H1 (cell line): ENCODE results near the gene MYBPC2. TPM values are rescaled to one million over a fixed set of nuclear protein-coding genes. Genes with fewer than 3 reads are reported as not detected.

Source experiments
- BACH1 ChIP-seq: IDR thresholded peaks from 2 replicates; pipeline ENCODE4 v1.6.1; 2012; ENCODE audit warnings: low read length, improper control_type of control experiment
- CBX5 ChIP-seq: fragments of 300-800, 300-1000 bp; sonication (generic); IDR thresholded peaks from 2 replicates; pipeline ENCODE4 v1.7.1; 2016; ENCODE audit warnings: antibody characterized with exemption, low read length, low read depth
- CEBPB ChIP-seq: IDR thresholded peaks from 2 replicates; pipeline ENCODE4 v1.6.1; 2012; ENCODE audit warnings: low read depth, low read length
- CHD1 ChIP-seq: IDR thresholded peaks from 2 replicates; pipeline ENCODE4 v1.6.1; 2012; ENCODE audit warnings: low read depth, low read length, improper control_type of control experiment
- EP300 ChIP-seq, 2 experiments: IDR thresholded peaks; 1 replicate in 1 of 2; 2 replicates in 1 of 2; pipeline ENCODE4 v1.6.1; 2011 to 2012; ENCODE audit warnings: low read depth in 2 of 2, low read length in 2 of 2, mild to moderate bottlenecking in 2 of 2, borderline replicate concordance in 1 of 2, inconsistent platforms in 1 of 2, moderate library complexity in 1 of 2
- FOSL1 ChIP-seq: IDR thresholded peaks from 2 replicates; pipeline ENCODE4 v1.6.1; 2011; ENCODE audit warnings: mild to moderate bottlenecking, low read depth, low read length, moderate library complexity; ENCODE audit not compliant: insufficient read depth
- GABPA ChIP-seq: IDR thresholded peaks from 2 replicates; pipeline ENCODE4 v1.6.1; 2011; ENCODE audit warnings: mild to moderate bottlenecking, low read length, moderate library complexity, borderline replicate concordance; ENCODE audit not compliant: insufficient read depth
- HDAC2 ChIP-seq, 2 experiments: fragments of 300-600 bp in 1 of 2; sonication (generic) in 1 of 2; IDR thresholded peaks; 2 replicates each; pipeline ENCODE4 v1.6.1; 2011 to 2012; ENCODE audit warnings: low read depth in 2 of 2, low read length in 2 of 2, mild to moderate bottlenecking in 2 of 2, moderate library complexity in 2 of 2, borderline replicate concordance in 1 of 2, inconsistent platforms in 1 of 2
- JUN ChIP-seq: IDR thresholded peaks from 2 replicates; pipeline ENCODE4 v1.6.1; 2011; ENCODE audit warnings: low read depth, mild to moderate bottlenecking, improper control_type of control experiment, low read length
- KDM5A ChIP-seq: fragments of 200-600 bp; IDR thresholded peaks from 2 replicates; pipeline ENCODE4 v1.7.1; 2012; ENCODE audit warnings: mild to moderate bottlenecking, low read length, inconsistent platforms, mixed read lengths
- NRF1 ChIP-seq: IDR thresholded peaks from 2 replicates; pipeline ENCODE4 v1.6.1; 2011; ENCODE audit warnings: mild to moderate bottlenecking, low read depth, low read length, improper control_type of control experiment
- PHF8 ChIP-seq: fragments of 200-600 bp; sonication (generic); conservative IDR thresholded peaks from 2 replicates; pipeline ENCODE4 v1.7.1; 2012; ENCODE audit warnings: low read depth, mild to moderate bottlenecking, inconsistent platforms, low read length, moderate library complexity
- POU5F1 ChIP-seq: IDR thresholded peaks from 2 replicates; pipeline ENCODE4 v1.6.1; 2011; ENCODE audit warnings: low read depth, mild to moderate bottlenecking, low read length, moderate library complexity
- RFX5 ChIP-seq: IDR thresholded peaks from 2 replicates; pipeline ENCODE4 v1.6.1; 2011; ENCODE audit warnings: low read depth, low read length, improper control_type of control experiment, borderline replicate concordance
- SAP30 ChIP-seq: fragments of 300-600 bp; sonication (generic); IDR thresholded peaks from 2 replicates; pipeline ENCODE4 v1.7.1; 2012; ENCODE audit warnings: low read length, moderate library complexity, mild to moderate bottlenecking, inconsistent platforms; ENCODE audit not compliant: insufficient read depth, insufficient replicate concordance
- SIRT6 ChIP-seq: IDR thresholded peaks from one replicate; pipeline ENCODE4 v1.7.1; 2012; ENCODE audit warnings: low read length, inconsistent platforms
- SP4 ChIP-seq: IDR thresholded peaks from 2 replicates; pipeline ENCODE4 v1.6.1; 2012; ENCODE audit warnings: low read length, inconsistent platforms
- SRF ChIP-seq: IDR thresholded peaks from 2 replicates; pipeline ENCODE4 v1.6.1; 2011; ENCODE audit warnings: mild to moderate bottlenecking, low read depth, low read length, moderate library complexity
- TEAD4 ChIP-seq: IDR thresholded peaks from 2 replicates; pipeline ENCODE4 v1.6.1; 2012; ENCODE audit warnings: low read depth, low read length, inconsistent platforms, mixed read lengths
- YY1 ChIP-seq: IDR thresholded peaks from 2 replicates; pipeline ENCODE4 v1.6.1; 2011; ENCODE audit warnings: low read depth, mild to moderate bottlenecking, low read length
- polyA plus RNA-seq, 7 experiments: library from polyadenylated mRNA; depleted of rRNA in 3 of 7; stranded (reverse) in 5 of 7; unstranded in 2 of 7; fragments of >200 nt in 5 of 7; fragments of 200-250 nt in 2 of 7; gene quantifications; 1 replicate in 5 of 7; 2 replicates in 1 of 7; 4 replicates in 1 of 7; pipeline versions ENCODE4 v1.2.1 to v1.2.3, GENCODE V29; 2011 to 2013; ENCODE audit warnings: missing spikeins in 2 of 7, mixed read lengths in 2 of 7
- total RNA-seq: library from RNA; stranded (reverse); fragmentation: NEBNext Ultra II Directional; extraction: Animal tissue kit (Norgen Biotek cat#: 25700); gene quantifications from 2 replicates; pipeline ENCODE4 v1.2.1, GENCODE V29; 2021
- TF ChIP-seq, protein P1 (sequence below), 3 experiments: IDR thresholded peaks; 1 replicate in 2 of 3; 2 replicates in 1 of 3; pipeline versions ENCODE4 v1.5.1 to v1.6.1; 2011; ENCODE audit warnings: low read length in 3 of 3, mild to moderate bottlenecking in 3 of 3, inconsistent platforms in 2 of 3, low read depth in 1 of 3, moderate library complexity in 1 of 3; ENCODE audit not compliant: insufficient read depth in 1 of 3; ENCODE audit errors: control extremely low read depth in 1 of 3

MYBPC2 gene
- total and polyA plus RNA-seq, 2 of the 8 experiments (the other 6 are each of a cell fraction or from before 2014, with no cell fraction given), result 1.8 to 3.1 TPM

DNA sequence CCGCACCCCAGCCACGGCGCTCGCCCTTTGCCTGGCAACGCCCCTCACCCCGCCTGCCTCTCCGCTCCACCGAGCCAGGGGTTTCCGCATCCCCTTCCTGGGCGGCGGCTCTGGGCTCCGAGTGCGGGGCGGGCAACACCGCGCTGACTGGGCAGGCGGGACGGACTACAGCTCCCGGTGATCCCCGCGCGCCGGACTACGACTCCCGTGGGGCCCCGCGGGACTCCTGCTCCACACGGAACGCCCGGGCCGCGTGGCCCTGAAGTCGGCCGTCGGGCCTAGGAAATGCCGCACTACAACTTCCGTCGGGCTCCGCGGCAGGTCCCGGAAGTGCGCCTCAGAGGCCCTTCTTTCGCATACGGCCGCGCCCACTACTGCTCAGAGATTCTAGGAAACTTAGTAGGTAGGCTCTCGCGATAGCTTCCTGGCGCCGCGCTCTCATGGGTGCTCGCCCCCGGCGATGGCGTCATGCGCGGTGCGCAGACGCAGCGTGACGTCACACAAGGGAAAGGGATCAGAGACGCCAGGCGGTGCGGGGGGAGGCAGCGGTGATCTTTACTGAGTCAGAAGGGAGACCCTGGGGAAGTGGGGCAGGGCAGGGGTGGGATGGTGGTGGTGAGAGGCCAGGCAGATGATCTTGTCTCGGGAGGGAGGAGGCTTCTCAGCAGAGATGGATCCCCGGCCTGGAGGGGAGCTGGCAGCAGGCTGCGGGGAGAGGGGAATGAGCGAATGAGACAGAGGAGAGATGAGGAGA is 78.6 kb downstream of the MYBPC2 start, which contains the start of gene JOSD2 (continued):
- TF ChIP-seq, protein P1, sequence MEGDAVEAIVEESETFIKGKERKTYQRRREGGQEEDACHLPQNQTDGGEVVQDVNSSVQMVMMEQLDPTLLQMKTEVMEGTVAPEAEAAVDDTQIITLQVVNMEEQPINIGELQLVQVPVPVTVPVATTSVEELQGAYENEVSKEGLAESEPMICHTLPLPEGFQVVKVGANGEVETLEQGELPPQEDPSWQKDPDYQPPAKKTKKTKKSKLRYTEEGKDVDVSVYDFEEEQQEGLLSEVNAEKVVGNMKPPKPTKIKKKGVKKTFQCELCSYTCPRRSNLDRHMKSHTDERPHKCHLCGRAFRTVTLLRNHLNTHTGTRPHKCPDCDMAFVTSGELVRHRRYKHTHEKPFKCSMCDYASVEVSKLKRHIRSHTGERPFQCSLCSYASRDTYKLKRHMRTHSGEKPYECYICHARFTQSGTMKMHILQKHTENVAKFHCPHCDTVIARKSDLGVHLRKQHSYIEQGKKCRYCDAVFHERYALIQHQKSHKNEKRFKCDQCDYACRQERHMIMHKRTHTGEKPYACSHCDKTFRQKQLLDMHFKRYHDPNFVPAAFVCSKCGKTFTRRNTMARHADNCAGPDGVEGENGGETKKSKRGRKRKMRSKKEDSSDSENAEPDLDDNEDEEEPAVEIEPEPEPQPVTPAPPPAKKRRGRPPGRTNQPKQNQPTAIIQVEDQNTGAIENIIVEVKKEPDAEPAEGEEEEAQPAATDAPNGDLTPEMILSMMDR (IDR thresholded peaks at IDR 0.05; ENCODE audit: control extremely low read depth in 1 of 3, insufficient read depth in 1 of 3, low read depth in 1 of 3, low read length in 3 of 3), result no peak; a peak in 1 of 4 replicates
- TF ChIP-seq RFX5 (0 out of 2 replicates have a peak, but pooled peaks have one; percentile 28), BACH1 (peak; percentile 90), CHD1 (no peak), YY1 (no peak), CEBPB (0 out of 2 replicates have a peak, but pooled peaks have one; percentile 20), TEAD4 (no peak), NRF1 (no peak; the same call in 1 of the 2 replicates), SAP30 (no peak), SIRT6 (no peak), JUN (no peak), EP300 (IDR thresholded peaks at IDR 0.05; ENCODE audit: borderline replicate concordance in 1 of 2, low read depth in 2 of 2, low read length in 2 of 2) (no peak), CBX5 (no peak), POU5F1 (no peak), SRF (no peak), HDAC2 (IDR thresholded peaks at IDR 0.05; ENCODE audit: borderline replicate concordance in 1 of 2, low read depth in 2 of 2, low read length in 2 of 2) (peak; percentile 5 to 47; a peak in 1 of 4 replicates), KDM5A (no peak), SP4 (no peak), GABPA (peak; percentile 85), PHF8 (0 out of 2 replicates have a peak, but pooled peaks have one; percentile 3), FOSL1 (no peak)
